IPS DF 19.7 (cell line): Measurements from ENCODE around the gene MC2R.
A peak's percentile ranks its signal among the peaks of the same experiment; 100 is the strongest.

Experiments used
- DNase-seq: peaks from one replicate; pipeline ENCODE4 v3.0.0-alpha.2; 2013; ENCODE audit warnings: low read depth, low spot score

MC2R gene

DNA sequence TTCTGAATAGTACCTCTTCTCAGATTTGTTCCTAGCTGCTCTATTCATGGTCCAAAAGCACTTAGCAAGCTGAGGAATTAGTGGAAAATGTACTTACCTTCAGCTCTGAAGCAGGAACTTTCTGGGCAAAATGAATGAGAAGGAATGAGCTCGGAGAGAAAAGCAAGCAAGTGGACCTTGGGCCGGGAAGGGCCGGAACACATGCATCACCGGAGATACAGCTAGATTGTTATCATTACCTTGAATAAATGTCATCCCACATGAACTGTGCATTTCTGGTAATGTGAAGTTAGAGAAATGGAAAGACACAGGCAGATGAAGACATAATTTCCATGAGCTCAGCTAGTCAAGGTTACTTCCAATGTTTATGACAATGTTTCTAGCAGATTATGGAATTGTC is at the start of gene MC2R:
Gene MC2R (minus strand): TSS at position 146 of the 400 bp plus-strand sequence. CDS start 30,018 bp downstream, outside the sequence.
- DNase-seq: no peak

DNA sequence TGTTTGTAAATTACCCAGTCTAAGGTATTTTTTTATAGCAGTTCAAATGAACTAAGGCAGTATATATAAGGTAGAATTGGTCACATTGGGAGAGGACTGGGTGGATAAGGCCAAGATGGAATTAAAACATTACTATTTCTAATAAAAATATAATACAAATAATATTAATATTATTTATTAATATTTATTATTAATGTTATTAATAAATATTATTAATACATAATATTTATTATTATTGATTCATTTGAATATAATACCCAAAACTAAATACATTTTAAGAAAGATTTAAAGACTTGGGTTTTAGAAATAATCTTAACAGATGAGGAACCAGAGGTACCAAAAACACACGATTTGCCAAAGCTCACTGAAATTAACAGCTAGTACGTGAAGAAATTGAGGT is 30.5 kb upstream of the MC2R start:
- no peak for DNase-seq

DNA sequence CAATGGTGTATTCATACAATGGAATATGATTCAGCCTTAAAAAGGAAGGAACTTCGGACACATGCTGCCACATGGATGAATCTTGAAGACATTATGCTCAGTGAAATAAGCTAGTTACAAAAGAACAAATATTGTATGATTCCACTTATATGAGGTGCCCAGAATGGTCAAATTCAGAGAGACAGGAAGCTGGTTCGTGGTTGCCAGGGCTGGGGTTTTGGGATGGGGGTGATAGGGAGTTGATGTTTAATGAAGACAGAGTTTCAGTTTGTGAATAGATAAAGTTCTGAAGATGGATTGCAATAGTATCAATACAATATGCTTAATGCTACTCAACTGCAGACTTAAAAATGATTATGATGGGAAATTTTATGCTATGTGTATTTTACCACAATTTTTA is 28.0 kb upstream of the MC2R start:
- DNase-seq: no peak

DNA sequence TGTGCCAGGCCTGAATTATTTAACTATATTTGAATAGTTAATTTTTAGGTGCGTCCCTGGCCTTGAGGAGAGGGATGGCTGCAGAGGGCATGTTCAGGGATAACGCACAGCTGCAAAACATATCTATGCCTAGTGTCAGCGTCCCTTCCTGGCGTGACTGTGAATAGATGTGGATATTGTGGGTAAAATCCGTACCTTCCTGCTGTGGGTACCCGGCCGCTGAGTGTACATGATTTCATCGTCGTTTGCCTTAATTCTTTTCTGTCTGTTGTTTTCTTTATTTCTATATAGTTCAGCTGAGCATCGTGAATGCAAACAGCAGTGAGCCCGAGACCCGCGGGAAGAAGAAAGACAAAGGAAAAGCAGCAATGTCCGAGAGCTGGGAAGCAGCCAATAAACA is 25.0 kb upstream of the MC2R start:
- no peak for DNase-seq

DNA sequence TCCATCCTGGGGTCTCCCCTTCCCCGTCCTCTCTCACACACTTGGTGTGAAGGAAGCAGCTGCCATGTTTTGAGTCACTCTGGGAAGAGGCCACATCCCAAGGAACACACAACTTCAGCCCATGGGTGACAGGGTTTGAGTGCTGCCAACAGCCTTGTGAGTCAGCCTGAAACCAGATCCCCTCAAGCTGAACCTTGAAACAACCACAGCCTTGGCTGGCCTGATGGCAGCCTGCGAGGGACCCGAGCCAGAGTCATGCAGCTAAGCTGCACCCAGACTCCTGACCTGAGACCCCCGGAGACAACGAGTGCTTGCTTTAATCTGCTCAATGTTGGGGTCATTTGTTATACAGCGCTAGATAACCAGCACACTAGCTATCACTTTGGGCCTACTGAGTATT is 19.3 kb upstream of the MC2R start:
- DNase-seq: no peak

DNA sequence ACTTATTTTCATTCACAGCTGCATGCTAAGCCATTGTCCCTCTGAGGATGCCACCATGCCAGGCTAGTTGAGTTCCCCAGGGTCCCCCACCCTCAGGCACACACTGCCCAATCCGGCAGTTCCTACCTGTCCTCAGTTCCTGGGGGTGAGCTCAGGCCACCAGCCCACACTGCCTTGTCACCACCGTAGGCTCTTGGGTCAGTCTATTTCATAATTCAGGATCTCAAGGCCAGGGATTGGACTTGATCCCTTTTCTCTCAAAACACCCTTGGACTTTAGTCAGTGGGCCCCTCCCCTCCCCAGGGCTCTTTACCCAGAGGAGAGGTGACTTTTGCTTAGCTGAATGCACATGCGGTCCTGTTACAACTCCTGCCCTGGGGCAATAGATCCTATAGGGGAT is 18.7 kb upstream of the MC2R start:
- no peak for DNase-seq

DNA sequence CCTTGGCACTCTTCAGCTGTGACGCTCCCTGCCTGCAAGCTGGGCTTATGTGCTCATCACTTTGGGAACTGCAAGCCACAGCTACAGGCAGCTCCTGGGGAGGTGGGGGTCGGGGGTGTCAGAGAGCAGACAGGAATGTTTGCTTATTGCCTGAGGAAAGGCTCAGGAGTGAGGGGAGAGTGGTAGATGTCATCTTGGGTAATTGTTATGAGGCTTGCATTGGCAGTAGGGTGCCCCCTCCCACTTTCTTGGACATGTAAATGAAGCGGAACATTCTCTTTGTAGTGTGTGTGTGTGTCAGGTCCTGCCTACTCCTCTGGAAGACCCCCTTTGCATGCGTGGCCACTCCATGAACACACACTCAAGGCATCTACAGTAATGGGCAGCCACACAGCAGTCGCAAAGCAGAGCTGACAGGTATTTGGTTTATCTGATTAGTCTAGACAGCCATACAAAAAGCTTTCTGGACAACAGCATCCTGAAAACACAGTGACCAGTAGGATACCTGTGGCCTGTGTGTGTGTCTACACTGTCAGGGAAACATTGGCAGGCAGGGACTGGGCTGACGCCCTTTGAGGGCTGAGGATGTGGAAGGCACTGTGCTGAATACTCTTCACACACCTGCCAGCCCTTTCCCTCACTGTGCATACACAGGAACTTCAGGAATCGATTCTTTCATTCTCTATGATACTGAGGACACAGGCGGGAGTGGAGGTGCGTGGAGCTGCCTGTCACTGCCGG is 17.1 kb upstream of the MC2R start:
- peak; percentile 5 for DNase-seq

DNA sequence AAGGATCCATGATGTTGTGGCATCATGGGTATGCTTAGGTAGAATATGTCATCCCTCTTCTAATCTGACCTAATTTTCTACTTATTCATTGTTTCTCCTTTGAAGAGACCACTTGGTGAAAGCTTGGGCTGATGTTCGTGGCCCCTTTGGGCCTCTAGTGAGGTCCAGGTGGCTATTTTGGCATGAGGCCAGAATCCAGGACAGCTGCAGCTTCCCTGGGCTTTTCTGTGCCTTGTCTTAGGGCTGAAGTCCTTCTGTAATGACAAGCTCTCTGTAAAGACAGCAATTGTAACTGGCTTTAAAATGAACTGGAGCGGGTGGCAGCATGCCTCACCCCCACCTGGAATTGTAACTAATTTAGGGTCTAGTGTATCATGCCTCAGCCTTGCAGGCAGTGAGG is 15.6 kb upstream of the MC2R start:
- no peak for DNase-seq

DNA sequence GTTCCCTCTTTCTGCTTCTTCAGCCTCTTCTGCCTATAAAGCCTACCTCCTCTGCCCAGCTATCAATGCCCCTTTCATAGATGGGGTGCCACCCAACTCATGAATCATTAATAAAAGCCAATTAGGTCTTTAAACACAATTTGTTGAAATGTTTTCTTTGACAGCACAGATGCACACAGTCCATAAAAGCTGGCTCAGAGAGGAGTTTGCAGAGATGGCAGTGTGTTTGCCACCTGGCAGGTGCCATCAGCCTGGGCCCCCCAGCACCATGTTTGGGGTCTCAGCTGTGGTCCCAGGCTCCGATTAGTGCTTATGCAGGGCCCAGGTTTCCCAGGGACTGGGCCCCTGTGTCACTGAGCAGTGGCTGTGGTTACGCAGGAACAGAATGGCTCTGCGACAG is 7.9 kb upstream of the MC2R start:
- no peak for DNase-seq

DNA sequence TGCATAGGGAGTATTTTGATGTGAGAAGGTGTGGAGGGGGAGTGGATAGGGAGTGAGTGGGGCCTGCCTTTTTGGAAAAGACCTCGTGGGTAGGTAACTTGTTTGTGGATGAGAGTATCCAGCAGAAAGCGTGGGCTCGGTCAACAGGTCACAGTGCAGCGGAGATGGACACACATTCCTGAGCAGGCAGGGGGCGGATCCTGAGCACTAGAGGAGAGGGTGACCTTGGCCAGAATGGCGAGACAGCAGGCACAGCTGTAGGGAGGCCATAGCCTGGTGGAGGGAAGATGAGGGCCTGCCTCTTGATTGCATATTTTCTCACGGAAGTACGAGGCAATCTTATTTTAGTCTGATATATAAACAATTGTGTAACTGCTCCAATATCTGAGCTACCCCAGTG is 3.6 kb upstream of the MC2R start:
- no peak for DNase-seq

DNA sequence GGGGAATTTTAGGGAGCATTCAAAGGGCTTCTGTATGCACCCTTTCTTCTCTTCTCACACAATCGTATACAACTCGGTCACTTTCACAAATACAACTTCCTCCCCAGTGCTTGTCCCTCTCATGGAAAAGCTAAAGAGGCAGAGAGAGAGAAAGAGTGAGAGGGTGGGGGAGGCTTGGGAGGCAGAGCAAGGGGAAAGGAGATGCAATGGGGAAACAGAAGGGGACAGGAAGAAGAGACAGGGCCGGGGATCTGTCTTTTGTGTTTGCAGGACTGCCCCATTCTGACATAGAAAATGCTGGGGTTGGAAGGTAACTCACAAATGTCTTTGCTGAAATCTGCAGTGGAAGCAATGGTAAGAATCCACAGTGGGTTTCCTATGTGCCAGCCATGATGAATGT is 2.1 kb upstream of the MC2R start:
- no peak for DNase-seq

DNA sequence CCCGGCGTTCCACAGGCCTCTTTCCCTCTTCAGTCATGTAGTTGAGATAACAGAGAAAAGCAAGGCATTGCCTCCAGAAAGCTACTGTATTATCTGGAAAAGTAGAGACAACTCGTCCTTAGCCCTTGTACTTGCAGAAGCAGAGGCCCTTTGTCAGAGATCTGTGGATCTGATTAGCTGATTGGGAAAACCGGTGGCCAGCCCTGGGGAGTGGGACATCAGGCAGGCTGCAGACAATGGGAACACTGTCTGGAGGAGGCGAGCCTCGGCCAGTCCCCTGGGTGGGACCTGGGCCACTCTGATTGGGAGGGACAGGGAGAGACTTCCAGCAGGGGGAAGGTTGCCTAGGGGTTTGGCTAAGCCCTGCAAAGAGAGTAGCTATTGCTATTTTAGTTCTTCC is 1.2 kb upstream of the MC2R start:
- no peak for DNase-seq

DNA sequence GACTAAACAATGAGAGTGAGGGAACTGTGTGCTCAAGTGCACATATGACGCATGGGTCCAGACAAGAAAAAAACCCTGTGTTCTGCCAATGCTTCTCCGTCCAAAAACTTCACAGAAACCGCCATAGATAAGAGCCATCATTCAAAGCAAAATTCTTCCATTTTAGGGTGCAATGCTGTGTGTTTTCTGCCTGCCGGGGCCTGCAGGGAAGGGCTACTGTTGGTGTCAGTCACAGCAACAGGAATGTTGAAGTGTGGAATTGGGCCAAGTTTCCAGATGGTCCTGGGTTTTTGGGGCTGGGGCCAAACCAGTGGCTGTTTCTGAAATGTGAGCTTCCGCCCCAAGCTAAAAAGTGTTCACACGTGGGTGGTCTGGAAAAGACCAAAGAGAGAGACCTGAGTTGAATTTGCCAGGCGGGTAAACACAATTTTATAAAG is 677 bp upstream of the MC2R start:
- DNase-seq: no peak

DNA sequence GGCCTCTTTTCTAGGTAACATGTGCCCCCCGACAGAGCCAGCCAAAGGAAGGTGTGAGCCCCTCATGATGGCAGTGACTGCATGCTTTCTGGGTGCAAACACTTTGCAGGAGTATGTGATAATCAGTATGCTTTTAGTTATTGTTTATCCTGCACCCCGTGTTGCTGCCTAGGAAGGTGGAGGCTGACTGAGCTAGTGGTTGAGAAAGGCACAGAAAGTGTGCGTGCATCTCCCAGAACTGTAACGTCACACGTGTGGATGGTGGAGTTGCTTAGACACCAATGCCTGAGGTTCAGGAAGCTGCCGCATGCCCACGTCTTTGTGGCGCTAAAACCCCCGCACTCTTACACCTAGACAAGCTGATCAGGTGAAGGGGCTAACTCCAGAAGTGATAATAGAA is 580 bp downstream of the MC2R start:
- no peak for DNase-seq

DNA sequence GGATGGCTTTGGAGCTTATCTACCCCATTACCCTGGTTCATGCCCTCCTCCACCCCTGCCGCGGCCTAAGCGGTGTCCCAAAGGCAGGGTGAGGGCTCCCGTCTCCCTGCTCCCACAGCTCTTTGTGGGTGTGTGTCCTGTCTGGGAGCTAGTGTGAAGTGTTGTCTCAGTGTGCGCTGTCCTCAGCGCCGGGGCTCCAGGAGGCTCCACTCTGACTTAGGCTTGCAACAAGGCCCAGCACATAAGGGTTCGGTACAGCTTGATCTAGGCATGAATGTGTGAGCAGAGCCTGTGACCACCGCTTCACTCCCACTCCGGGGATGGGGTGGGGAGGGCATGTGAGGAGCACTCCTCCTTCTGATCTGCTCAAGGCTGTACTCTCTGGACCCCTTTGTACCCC is 1.2 kb downstream of the MC2R start:
- no peak for DNase-seq

DNA sequence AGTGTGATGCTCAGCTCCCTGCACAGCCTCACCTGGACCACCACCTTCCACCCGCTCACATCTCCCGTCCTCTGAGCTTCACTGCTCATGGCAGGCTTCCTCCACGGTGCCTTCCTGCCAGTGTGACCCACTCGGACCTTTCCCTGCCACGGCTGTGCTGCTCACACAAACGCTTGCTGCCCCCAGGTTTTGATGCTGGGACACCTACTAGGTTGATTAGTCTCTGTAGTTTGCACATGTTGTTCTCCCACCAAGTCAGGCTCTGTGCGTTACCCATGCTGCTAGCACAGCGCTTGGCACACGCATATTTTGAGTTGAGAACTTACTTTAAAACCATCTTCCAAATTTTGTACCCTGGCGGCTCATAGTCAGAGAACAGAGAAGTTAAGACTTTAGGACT is 2.1 kb downstream of the MC2R start:
- DNase-seq: no peak

DNA sequence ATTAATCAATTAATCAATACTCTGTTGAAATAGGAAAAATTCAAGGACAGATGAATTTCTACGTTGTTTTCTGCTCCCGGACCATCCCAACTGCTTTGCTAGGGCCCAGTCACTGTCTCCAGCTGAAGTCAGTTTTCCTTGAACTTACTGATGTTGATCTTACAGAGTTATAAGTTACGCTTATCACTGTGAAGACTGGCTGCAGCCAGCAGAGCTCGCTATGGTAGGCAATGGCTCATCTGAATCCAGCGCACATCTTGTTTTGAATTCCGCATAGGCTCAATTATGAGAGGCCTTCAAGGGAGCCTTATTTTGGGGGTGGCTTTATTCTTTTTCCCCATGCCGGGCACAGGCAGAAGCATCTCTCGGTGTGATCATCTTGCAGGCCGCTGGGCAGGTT is 2.7 kb downstream of the MC2R start:
- no peak for DNase-seq

DNA sequence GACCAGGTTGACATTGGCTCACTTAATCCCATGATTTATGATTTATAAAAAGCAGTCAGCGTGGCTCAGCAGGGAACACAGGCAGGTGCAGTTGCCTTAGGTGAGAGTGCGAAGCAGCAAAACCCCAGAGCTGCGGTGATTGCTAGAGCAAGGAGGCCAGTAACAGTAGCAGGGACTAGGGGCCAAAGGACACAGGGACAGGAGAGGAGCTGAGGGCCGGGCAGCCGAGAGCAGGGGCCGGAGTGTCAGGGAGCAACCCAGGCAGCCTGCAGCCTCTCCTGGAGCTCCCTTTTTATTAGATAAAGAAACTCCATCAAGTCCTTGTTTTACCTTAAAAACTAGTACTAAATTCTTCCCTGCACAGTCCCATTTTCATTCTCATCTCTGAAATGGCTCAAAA is 4.3 kb downstream of the MC2R start:
- DNase-seq: no peak

DNA sequence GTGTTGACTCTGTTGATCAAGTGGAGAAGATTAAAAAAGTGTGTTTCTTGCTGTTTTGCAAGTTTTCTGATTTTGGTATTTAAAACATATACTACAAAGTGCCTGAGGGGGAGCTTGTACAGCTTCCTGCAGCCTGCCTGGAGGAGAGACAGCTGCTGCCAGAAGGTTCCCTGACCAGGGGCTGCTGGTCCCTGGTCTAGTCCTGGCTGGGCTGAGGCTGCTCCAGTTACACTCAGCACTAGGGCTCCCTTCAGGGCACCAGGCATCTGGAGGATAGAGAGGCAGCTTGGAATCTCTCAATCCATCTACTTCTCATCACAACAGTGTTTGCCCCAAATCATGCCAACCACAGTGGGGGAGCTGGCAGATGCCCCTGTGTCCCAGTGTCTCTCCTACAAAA is 4.8 kb downstream of the MC2R start:
- DNase-seq: no peak

DNA sequence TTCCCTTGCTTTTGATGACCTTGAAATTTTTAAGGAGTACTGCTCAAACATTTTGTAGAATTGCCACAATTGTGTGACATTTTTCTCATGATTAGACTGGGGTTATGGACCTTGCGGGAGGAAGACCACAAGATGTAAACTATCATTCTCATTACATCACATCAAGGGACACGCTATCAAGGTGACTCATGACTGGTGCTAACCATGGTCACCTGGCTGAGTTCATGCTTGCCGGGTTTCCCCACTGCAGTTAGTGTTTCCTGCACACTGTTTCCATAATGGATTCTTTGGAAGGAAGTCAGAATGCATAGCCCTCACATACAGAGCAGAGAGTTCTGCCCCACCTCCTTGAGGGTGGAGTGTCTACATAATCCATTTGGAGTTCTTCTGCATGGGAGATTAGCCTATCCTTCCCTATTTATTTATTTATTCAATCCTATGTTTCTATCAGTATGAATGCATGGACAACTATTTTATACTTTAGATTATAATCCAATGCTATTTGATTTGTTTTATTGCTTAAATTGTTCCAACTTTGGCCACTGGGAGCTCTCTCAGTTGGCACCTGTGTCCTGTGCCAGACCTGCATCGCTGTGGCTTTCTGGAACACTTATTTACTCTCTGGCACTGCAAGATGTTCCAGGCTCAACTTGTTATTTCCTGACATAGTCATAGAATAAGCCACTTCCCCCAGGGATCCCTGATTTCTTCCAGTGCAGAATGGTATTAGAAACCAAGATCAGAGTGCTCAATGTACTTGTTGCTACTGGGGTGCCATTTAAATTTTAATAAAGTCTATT is 6.0 kb downstream of the MC2R start:
- DNase-seq: no peak

DNA sequence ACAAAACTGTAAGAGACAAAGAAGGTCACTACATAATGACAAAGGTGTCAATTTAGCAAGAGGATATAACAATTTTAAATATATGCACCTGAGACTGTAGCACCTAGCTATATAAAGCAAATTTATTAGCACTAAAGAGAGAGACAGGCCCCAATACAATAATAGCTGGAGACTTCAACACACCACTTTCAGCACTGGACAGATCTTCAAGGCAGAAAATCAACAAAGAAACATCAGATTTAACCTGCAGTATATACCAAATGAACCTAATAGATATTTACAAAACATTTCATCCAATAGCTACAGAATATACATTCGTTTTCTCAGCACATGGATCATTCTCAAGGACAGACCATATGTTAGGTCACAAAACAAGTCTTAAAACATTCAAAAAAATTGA is 14.7 kb downstream of the MC2R start:
- no peak for DNase-seq

DNA sequence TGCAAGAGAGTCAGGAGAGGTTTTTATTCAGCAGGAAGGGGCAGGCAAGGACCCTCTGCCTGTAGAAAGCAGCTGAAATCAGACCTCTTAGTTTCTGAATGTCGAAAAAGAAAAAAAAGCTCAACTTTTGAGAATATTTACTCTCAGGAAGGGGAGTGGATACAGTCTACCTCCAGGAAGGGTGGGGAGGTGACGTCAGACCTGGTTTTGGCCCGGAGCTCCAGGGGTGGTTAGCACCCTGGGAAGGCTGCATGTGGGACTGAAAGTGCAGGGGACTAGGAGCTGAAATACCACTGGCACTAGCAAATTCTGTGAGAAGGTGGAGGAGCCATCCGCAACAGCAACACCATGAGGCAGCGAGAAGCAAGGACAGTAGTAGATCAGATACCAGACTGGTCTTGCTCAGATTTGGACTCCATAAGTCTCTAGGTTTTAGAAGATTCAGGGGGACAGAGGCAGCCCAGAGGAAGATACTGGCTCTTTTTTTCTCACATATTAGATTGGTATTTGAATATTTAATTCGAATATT is 19.8 kb downstream of the MC2R start:
- no peak for DNase-seq

DNA sequence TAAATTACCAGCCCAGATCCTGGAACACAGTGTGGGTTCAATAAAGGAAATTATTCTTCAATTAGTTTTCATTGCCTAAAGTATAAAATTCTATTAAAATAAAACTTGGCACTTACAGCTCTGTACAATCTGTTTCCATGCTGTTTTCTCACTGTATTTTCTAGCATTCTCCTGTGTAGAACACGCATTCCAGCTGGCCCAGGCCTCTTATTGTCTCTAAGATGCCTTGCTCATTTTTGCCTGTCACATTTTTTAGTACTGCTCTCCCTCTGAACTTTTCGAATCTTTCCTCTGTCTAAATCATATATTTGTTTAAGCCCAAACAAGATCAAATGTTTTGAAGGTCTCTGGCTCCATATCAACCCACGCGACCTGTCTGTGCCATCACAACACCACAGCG is 20.8 kb downstream of the MC2R start:
- no peak for DNase-seq
